ENCODE data around the gene HIF3A. TPM values are rescaled to one million over a fixed set of nuclear protein-coding genes. Genes with fewer than 3 reads are reported as not detected.

HIF3A gene
- total RNA-seq, 1 donor from 2014 or later, result 0.53 TPM

- no peak overlapping the region for H3K4me3 ChIP-seq (ENCODE audit: low read depth, low read length)
- FAIRE-seq (no peak), DNase-seq (ENCODE audit: low read depth) (no peak)
- no peak for TF ChIP-seq CTCF (IDR thresholded peaks at IDR 0.05; ENCODE audit: insufficient read depth, low read length, severe bottlenecking)
- no peaks in the 10 kb centered on the region for H3K36me3 ChIP-seq (ENCODE audit: control insufficient read depth, insufficient read depth, low read length)
- H3K27me3 ChIP-seq (ENCODE audit: control insufficient read depth, insufficient read depth, low read length), result no peaks in the 10 kb centered on the region
Observed at GRCh38 chr19:46283771-46284170, 13.1 kb upstream of the HIF3A start.

DNA sequence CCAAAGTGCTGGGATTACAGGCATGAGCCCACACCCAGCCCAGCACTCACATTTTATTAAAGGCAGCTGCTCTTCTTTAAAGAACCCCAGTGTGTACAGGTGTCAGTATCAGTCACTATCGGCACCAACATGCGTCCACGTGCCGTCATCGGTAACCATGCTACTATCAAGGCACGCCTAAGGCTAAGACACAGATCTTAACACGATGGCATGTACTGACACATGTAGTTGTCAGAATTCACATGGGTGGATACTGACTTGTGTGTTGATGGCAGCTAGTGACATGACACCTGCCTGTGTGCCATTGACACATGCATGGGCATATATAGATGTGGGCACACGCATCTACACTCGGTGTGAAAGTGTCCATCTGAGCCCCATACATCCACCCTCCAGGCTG, 12.2 kb upstream of the HIF3A start:
- no peaks in the 10 kb centered on the region for H3K27me3 ChIP-seq (ENCODE audit: control insufficient read depth, insufficient read depth, low read length)
- FAIRE-seq, result peak; percentile 23
- H3K36me3 ChIP-seq (ENCODE audit: control insufficient read depth, insufficient read depth, low read length), result no peaks in the 10 kb centered on the region
- no peak overlapping the region for H3K4me3 ChIP-seq (ENCODE audit: low read depth, low read length)
- TF ChIP-seq CTCF (IDR thresholded peaks at IDR 0.05; ENCODE audit: insufficient read depth, low read length, severe bottlenecking), result no peak
- no peak for DNase-seq (ENCODE audit: low read depth)

- no peaks in the 10 kb centered on the region for H3K36me3 ChIP-seq (ENCODE audit: control insufficient read depth, insufficient read depth, low read length)
- FAIRE-seq (no peak), DNase-seq (ENCODE audit: low read depth) (peak; percentile 60)
- H3K27me3 ChIP-seq (ENCODE audit: control insufficient read depth, insufficient read depth, low read length), result no peaks in the 10 kb centered on the region
- H3K4me3 ChIP-seq (ENCODE audit: low read depth, low read length), result no peak overlapping the region
- TF ChIP-seq CTCF (IDR thresholded peaks at IDR 0.05; ENCODE audit: insufficient read depth, low read length, severe bottlenecking), result no peak
Observed at GRCh38 chr19:46287585-46287984, 9.3 kb upstream of the HIF3A start.

DNA sequence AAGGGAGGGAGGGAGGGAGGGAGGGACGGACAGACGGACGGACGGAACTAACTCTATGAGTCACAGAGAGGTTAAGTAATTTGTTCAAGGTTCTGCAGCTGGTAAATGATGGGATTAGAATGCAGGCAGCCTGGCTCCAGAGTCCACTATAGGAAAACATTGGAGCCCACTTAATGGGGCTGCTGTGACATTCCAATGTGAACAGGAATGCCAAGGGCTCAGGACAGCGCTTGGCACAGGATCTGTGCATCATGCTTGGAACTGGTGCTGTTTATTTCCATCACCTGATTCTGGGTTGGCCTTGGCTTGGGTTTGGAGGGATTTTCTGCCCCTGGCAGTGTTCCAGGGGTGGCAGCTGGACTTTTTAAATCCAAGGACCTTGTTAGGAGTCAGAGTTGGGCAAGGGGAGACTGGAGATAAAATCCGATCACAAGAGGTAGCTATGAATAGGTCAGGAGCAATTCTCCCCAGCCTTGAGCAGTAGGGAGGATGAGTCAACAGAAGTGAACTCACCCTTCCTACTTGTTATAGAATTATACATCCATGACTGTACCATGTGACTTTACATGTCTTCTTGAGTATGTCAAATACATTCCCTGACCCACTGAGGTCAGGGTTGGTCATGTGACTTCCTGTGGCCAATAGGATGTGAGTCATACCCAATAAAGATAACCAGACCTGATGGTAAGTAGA, 7.8 kb upstream of the HIF3A start:
- no peaks in the 10 kb centered on the region for H3K36me3 ChIP-seq (ENCODE audit: control insufficient read depth, insufficient read depth, low read length)
- no peaks in the 10 kb centered on the region for H3K27me3 ChIP-seq (ENCODE audit: control insufficient read depth, insufficient read depth, low read length)
- H3K4me3 ChIP-seq (ENCODE audit: low read depth, low read length), result no peak overlapping the region
- DNase-seq (ENCODE audit: low read depth) (peak; percentile 97), FAIRE-seq (no peak)
- no peak for TF ChIP-seq CTCF (IDR thresholded peaks at IDR 0.05; ENCODE audit: insufficient read depth, low read length, severe bottlenecking)

- DNase-seq (ENCODE audit: low read depth) (no peak), FAIRE-seq (no peak)
- TF ChIP-seq CTCF (IDR thresholded peaks at IDR 0.05; ENCODE audit: insufficient read depth, low read length, severe bottlenecking), result no peak
- no peak overlapping the region for H3K4me3 ChIP-seq (ENCODE audit: low read depth, low read length)
- H3K36me3 ChIP-seq (ENCODE audit: control insufficient read depth, insufficient read depth, low read length), result no peaks in the 10 kb centered on the region
- H3K27me3 ChIP-seq (ENCODE audit: control insufficient read depth, insufficient read depth, low read length), result no peaks in the 10 kb centered on the region
Observed at GRCh38 chr19:46289724-46290619, 6.9 kb upstream of the HIF3A start.

All from bronchial epithelial cell (primary cell).